Measurements from ENCODE around the gene ZNF112. TPM values are rescaled to one million over a fixed set of nuclear protein-coding genes. Genes with fewer than 3 reads are reported as not detected.
A peak's percentile ranks its signal among the peaks of the same experiment; 100 is the strongest.
"Not testable (repeated sequence)": the region's sequence is repeated elsewhere in the genome, so short reads cannot be mapped to it uniquely, and the experiment has no call there.

The ZNF112 gene
- under 1 TPM in 1 of 3 donors, not detected in 2; 0.39 TPM for total RNA-seq
- total RNA-seq (2013): 1.7 TPM

GRCh38 chr19:44356383-44357111 is at the start of gene ZNF112:
Gene ZNF112, minus strand, starts transcription at chr19:44356680. Its CDS starts 16,141 bp downstream, at chr19:44340539.
- Histone ChIP-seq H3K4me1 (ENCODE audit: control insufficient read depth, insufficient read depth, low read length) (peaks cover 7% of the 10 kb centered on the region), H3K36me3 (ENCODE audit: control insufficient read depth, insufficient read depth, low read length) (no peaks in the 10 kb centered on the region), H3K27ac (ENCODE audit: low read length) (peak within 1 kb of the TSS; percentile 38), H3K9me3 (ENCODE audit: control insufficient read depth, insufficient read depth, low read length) (peaks cover 6% of the 10 kb centered on the region), H3K4me3 (ENCODE audit: low read length) (peak within 1 kb of the TSS; percentile 45), H3K27me3 (ENCODE audit: control insufficient read depth, insufficient read depth, low read length) (no peaks in the 10 kb centered on the region)
- DNase-seq (peak in 1 of 2 donors; percentile 17), ATAC-seq (no peak)
- H3K27ac Mint-ChIP-seq: peak within 1 kb of the TSS in 1 of 2 donors; percentile 41
- peaks cover 15% of the 10 kb centered on the region in 2 donors for H3K9me3 Mint-ChIP-seq
- H3K36me3 Mint-ChIP-seq: peaks cover 45% of the 10 kb centered on the region
- peak within 1 kb of the TSS; percentile 66 for H3K4me3 Mint-ChIP-seq
- H3K4me1 Mint-ChIP-seq: peaks cover 9 to 14% of the 10 kb centered on the region in 2 donors
- 10% methylated on average over 36 of the region's 38 CpGs for WGBS (ENCODE audit: insufficient coverage)
- TF ChIP-seq CTCF (IDR thresholded peaks at IDR 0.05): no peak
- peaks cover 6 to 16% of the 10 kb centered on the region in 2 donors for H3K27me3 Mint-ChIP-seq (ENCODE audit: low read depth in 2 of 2)
- intact Hi-C loops (cut with micrococcal nuclease): no loop called here

- Mint-ChIP-seq H3K4me3 (peak within 1 kb of the TSS; percentile 99), H3K27me3 (ENCODE audit: low read depth in 2 of 2) (peaks cover 4 to 14% of the 10 kb centered on the region in 2 donors), H3K36me3 (peaks cover 25% of the 10 kb centered on the region), H3K9me3 (peaks cover 5 to 8% of the 10 kb centered on the region in 2 donors), H3K27ac (peak within 1 kb of the TSS; percentile 79 to 83), H3K4me1 (peaks cover 7 to 8% of the 10 kb centered on the region in 2 donors)
- peaks cover 9% of the 10 kb centered on the region for H3K4me1 ChIP-seq (ENCODE audit: control insufficient read depth, insufficient read depth, low read length)
- no peak for TF ChIP-seq CTCF (IDR thresholded peaks at IDR 0.05)
- no peaks in the 10 kb centered on the region for H3K36me3 ChIP-seq (ENCODE audit: control insufficient read depth, insufficient read depth, low read length)
- H3K27me3 ChIP-seq (ENCODE audit: control insufficient read depth, insufficient read depth, low read length): no peaks in the 10 kb centered on the region
- intact Hi-C loops (cut with micrococcal nuclease): no loop called here
- DNase-seq: peak; percentile 73 to 80
- peak within 1 kb of the TSS; percentile 67 for H3K4me3 ChIP-seq (ENCODE audit: low read length)
- peak; percentile 74 to 99 (median 98) for ATAC-seq
- 10% methylated on average over 36 of the region's 43 CpGs for WGBS (ENCODE audit: insufficient coverage)
- no peak within 1 kb of the TSS for H3K27ac ChIP-seq (ENCODE audit: low read length)
- H3K9me3 ChIP-seq (ENCODE audit: control insufficient read depth, insufficient read depth, low read length): peaks cover 18% of the 10 kb centered on the region
Measured at GRCh38 chr19:44401139-44402115, 44.9 kb upstream of the ZNF112 start, which contains the start of gene ZNF285. Gene ZNF285, minus strand, starts transcription at chr19:44401608. Its CDS starts 4,395 bp downstream, at chr19:44397213.

DNA sequence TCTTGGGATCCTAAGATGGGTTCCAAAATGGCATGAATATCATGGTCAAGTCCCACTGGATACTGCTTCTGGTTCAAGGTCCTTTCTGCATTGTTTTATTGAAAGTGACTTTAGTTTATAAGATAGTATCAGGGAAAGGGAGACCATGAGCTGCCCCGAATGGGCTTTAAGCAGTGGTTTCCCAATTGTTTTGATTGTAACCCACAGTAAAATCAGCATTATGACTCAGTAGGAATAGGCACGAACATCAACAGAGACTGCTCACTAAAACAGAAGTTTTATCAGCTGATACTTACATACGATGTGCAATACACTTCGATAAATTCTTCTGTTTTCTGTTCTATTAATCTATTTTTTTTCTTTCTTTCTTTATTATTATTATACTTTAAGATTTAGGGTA is 32.8 kb upstream of the ZNF112 start:
- intact Hi-C loops (cut with micrococcal nuclease): loop anchor here (5.0 kb wide), 1 partner anchor 83 kb away; no protein-coding TSS in a partner anchor
- not testable (repeated sequence) for DNase-seq; H3K4me3 Mint-ChIP-seq; ATAC-seq; H3K4me1 Mint-ChIP-seq; H3K27me3 ChIP-seq (ENCODE audit: control insufficient read depth, insufficient read depth, low read length); H3K4me1 ChIP-seq (ENCODE audit: control insufficient read depth, insufficient read depth, low read length); H3K27ac Mint-ChIP-seq; H3K27ac ChIP-seq (ENCODE audit: low read length); H3K27me3 Mint-ChIP-seq (ENCODE audit: low read depth in 2 of 2); H3K36me3 ChIP-seq (ENCODE audit: control insufficient read depth, insufficient read depth, low read length); H3K4me3 ChIP-seq (ENCODE audit: low read length)
- Mint-ChIP-seq H3K36me3 (peaks cover 50% of the 10 kb centered on the region), H3K9me3 (peaks cover 7 to 23% of the 10 kb centered on the region in 2 donors)
- peaks cover 28% of the 10 kb centered on the region for H3K9me3 ChIP-seq (ENCODE audit: control insufficient read depth, insufficient read depth, low read length)
- 80% methylated on average over 3 of the region's 4 CpGs for WGBS (ENCODE audit: insufficient coverage)
